Activated CD8-positive, alpha-beta memory T cell treated with anti-CD3 and anti-CD28 coated beads, Interleukin-2, amount 10 ng/mL, durations not matched to agents 7 days and 5 days (primary cell): Measurements from ENCODE around the gene CCDC12. TPM values are rescaled to one million over a fixed set of nuclear protein-coding genes. Genes with fewer than 3 reads are reported as not detected.

Experiments used
- ATAC-seq: fragments of 150-1000 bp; cut with Tn5 transposase; one replicate; pipeline ENCODE4 v1.10.0; 2021; ENCODE audit warnings: moderate library complexity
- CTCF ChIA-PET: fragments of 350-600 bp; sonication (Branson Sonifier 250); formaldehyde crosslinking; loops from one replicate; lab custom pipeline; 2021; ENCODE audit warnings: antibody characterized with exemption; lab: Charles Lee
- DNase-seq: peaks from one replicate; pipeline ENCODE4 v3.0.0-alpha.2; 2020
- H3K27ac Mint-ChIP-seq: one replicate; pipeline ENCODE4 v1.8.0; 2021; ENCODE audit warnings: mild to moderate bottlenecking, mixed read lengths
- H3K27me3 Mint-ChIP-seq: one replicate; pipeline ENCODE4 v1.8.0; 2021; ENCODE audit warnings: mixed read lengths
- H3K36me3 Mint-ChIP-seq: one replicate; pipeline ENCODE4 v1.8.0; 2021; ENCODE audit warnings: mild to moderate bottlenecking, mixed read lengths
- H3K4me1 Mint-ChIP-seq: one replicate; pipeline ENCODE4 v1.8.0; 2021; ENCODE audit warnings: mixed read lengths
- H3K4me3 Mint-ChIP-seq: one replicate; pipeline ENCODE4 v1.8.0; 2021; ENCODE audit warnings: mild to moderate bottlenecking, moderate library complexity, mixed read lengths
- H3K9me3 Mint-ChIP-seq: one replicate; pipeline ENCODE4 v1.8.0; 2022; ENCODE audit warnings: low read depth, mixed read lengths
- total RNA-seq, 2 experiments: library from RNA; stranded (reverse); gene quantifications; one replicate each; pipeline ENCODE4 v1.2.3, GENCODE V29; 2021

The CCDC12 gene
- total RNA-seq, 2 experiments from 2014 or later = 65.9 to 72.7 TPM

GRCh38 chr3:46908986-46909534, 67.5 kb downstream of the CCDC12 start:
- Mint-ChIP-seq H3K36me3 (peaks cover 2% of the 10 kb centered on the region), H3K27ac (no peak overlapping the region), H3K9me3 (no peaks in the 10 kb centered on the region), H3K27me3 (no peaks in the 10 kb centered on the region), H3K4me3 (no peak overlapping the region), H3K4me1 (peaks cover 22% of the 10 kb centered on the region)
- no peak for ATAC-seq
- CTCF ChIA-PET = interaction anchor here (0.7 to 2.5 kb wide), 47 partner anchors 9 to 472 kb away, joined by 3 to 20 read pairs (median 4); partner anchors contain the start of genes ALS2CL, MYL3, NBEAL2 and PTPN23
- no peak for DNase-seq

- DNase-seq (no peak), ATAC-seq (no peak)
- H3K27ac Mint-ChIP-seq = no peak overlapping the region
- peaks cover 17% of the 10 kb centered on the region for H3K4me1 Mint-ChIP-seq
- CTCF ChIA-PET = interaction anchor here (1.0 to 2.5 kb wide), 18 partner anchors 8 to 472 kb away, joined by 3 to 20 read pairs (median 4); partner anchors contain the start of genes ALS2CL, NBEAL2 and PTPN23
- H3K4me3 Mint-ChIP-seq = no peak overlapping the region
- H3K9me3 Mint-ChIP-seq = no peaks in the 10 kb centered on the region
- no peaks in the 10 kb centered on the region for H3K27me3 Mint-ChIP-seq
- peaks cover 2% of the 10 kb centered on the region for H3K36me3 Mint-ChIP-seq
These were observed 68.1 kb downstream of the CCDC12 start for GRCh38 chr3:46908294-46908985.

- H3K4me1 Mint-ChIP-seq = peaks cover 14% of the 10 kb centered on the region
- CTCF ChIA-PET = interaction anchor here (2.1 to 2.5 kb wide), 4 partner anchors 7 to 72 kb away, joined by 6 to 18 read pairs (median 14); partner anchors contain the start of gene NBEAL2
These were observed 68.6 kb downstream of the CCDC12 start for GRCh38 chr3:46907960-46908293.

DNA sequence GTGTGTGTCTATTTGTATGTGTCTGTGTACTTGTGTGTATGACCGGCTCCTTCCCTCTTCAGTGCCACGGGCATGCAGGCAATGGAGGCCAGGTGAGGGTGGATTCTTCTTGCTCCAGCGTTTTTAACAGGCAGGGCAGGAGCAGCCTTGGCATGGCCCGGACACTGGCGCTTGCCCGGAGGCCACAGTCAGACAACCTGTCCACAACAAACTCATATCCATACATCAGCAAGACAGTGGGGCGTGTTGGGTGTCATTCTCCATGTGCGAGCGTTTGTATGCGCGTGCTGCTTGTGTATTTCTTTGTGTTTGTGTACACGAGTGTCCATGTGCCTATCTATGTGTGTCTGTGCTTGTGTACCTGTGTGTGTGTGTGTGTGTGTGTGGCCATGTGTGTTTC, 69.3 kb downstream of the CCDC12 start:
- Mint-ChIP-seq H3K4me3 (no peak overlapping the region), H3K27ac (no peak overlapping the region), H3K36me3 (peaks cover 1% of the 10 kb centered on the region), H3K9me3 (no peaks in the 10 kb centered on the region), H3K4me1 (peaks cover 9% of the 10 kb centered on the region), H3K27me3 (no peaks in the 10 kb centered on the region)
- ATAC-seq = no peak
- CTCF ChIA-PET = no interaction called here
- no peak for DNase-seq

More at GRCh38 chr3:46907960-46908293, 68.6 kb downstream of the CCDC12 start:
- Mint-ChIP-seq H3K4me3 (no peak overlapping the region), H3K36me3 (peaks cover 2% of the 10 kb centered on the region), H3K27ac (no peak overlapping the region), H3K9me3 (no peaks in the 10 kb centered on the region), H3K27me3 (no peaks in the 10 kb centered on the region)
- ATAC-seq (no peak), DNase-seq (no peak)

DNA sequence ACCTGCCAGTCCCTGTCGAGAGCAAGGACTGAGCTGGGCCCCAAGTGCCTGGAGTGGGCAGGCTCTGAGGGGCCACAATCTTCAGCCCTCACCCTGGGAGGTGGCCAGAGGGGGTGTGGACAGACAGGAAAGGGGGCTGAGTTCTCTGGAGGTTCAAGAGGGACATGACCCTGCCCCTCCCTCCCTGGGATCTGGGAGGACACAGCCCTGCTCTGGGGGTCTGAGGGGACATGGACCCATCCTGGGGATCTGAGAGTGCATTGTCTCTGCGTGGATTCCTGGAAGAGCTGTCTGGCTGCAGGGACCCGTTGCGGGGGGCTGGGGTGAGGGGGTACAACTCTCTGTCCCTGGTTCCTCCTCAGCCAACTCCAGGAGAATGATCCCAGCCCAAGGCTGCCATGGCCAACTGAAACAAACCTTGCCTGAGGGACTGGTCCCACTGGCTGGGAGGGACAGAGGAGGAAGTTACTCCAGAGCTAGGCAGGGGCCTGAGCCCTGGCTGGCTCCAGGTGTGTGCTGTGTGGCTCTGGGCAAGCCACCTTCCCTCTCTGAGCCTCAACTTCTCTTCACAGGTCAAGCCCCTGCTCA, 70.0 kb downstream of the CCDC12 start:
- no peak for ATAC-seq
- DNase-seq = no peak
- no peaks in the 10 kb centered on the region for H3K27me3 Mint-ChIP-seq
- peaks cover 8% of the 10 kb centered on the region for H3K4me1 Mint-ChIP-seq
- CTCF ChIA-PET = interaction anchor here (1.0 to 1.2 kb wide), 2 partner anchors 9 to 11 kb away, joined by 3 read pairs; no protein-coding TSS in a partner anchor
- no peak overlapping the region for H3K4me3 Mint-ChIP-seq
- H3K9me3 Mint-ChIP-seq = no peaks in the 10 kb centered on the region
- H3K27ac Mint-ChIP-seq = no peak overlapping the region
- no peaks in the 10 kb centered on the region for H3K36me3 Mint-ChIP-seq

GRCh38 chr3:46905661-46906451, 70.7 kb downstream of the CCDC12 start:
- no peaks in the 10 kb centered on the region for H3K27me3 Mint-ChIP-seq
- no peaks in the 10 kb centered on the region for H3K36me3 Mint-ChIP-seq
- H3K27ac Mint-ChIP-seq = no peak overlapping the region
- CTCF ChIA-PET = interaction anchor here (0.9 to 1.2 kb wide), 3 partner anchors 8 to 10 kb away, joined by 3 read pairs; no protein-coding TSS in a partner anchor
- DNase-seq (no peak), ATAC-seq (no peak)
- no peaks in the 10 kb centered on the region for H3K9me3 Mint-ChIP-seq
- H3K4me3 Mint-ChIP-seq = no peak overlapping the region
- peaks cover 8% of the 10 kb centered on the region for H3K4me1 Mint-ChIP-seq

DNA sequence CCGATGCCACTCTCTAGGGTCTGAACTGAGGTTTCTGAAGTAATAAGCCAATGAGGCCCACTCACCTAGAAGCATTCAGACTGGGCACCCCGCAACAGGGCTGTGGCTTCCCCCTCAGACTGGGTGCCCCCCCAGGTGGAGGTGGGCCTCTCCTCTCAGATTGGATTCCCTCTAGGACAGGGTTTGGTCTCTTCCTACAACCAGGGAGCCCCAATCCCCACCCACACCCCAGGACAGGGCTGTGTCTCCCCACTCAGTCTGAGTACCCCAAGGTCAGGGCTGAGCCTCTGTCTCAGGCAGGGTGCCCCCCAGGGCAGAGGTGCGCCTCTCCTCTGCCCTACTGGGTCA, 71.4 kb downstream of the CCDC12 start:
- ATAC-seq (no peak), DNase-seq (no peak)
- Mint-ChIP-seq H3K36me3 (no peaks in the 10 kb centered on the region), H3K4me1 (peaks cover 8% of the 10 kb centered on the region), H3K4me3 (no peak overlapping the region), H3K9me3 (no peaks in the 10 kb centered on the region), H3K27me3 (no peaks in the 10 kb centered on the region), H3K27ac (no peak overlapping the region)
- CTCF ChIA-PET = interaction anchor here (0.9 kb wide), 1 partner anchor 9 kb away, joined by 3 read pairs; no protein-coding TSS in a partner anchor

GRCh38 chr3:46904303-46905212, 72.0 kb downstream of the CCDC12 start:
- DNase-seq (no peak), ATAC-seq (no peak)
- Mint-ChIP-seq H3K27ac (no peak overlapping the region), H3K4me3 (no peak overlapping the region), H3K27me3 (no peaks in the 10 kb centered on the region), H3K9me3 (no peaks in the 10 kb centered on the region), H3K4me1 (peaks cover 6% of the 10 kb centered on the region), H3K36me3 (no peaks in the 10 kb centered on the region)
- CTCF ChIA-PET = interaction anchor here (0.9 kb wide), 1 partner anchor 9 kb away, joined by 3 read pairs; no protein-coding TSS in a partner anchor

DNA sequence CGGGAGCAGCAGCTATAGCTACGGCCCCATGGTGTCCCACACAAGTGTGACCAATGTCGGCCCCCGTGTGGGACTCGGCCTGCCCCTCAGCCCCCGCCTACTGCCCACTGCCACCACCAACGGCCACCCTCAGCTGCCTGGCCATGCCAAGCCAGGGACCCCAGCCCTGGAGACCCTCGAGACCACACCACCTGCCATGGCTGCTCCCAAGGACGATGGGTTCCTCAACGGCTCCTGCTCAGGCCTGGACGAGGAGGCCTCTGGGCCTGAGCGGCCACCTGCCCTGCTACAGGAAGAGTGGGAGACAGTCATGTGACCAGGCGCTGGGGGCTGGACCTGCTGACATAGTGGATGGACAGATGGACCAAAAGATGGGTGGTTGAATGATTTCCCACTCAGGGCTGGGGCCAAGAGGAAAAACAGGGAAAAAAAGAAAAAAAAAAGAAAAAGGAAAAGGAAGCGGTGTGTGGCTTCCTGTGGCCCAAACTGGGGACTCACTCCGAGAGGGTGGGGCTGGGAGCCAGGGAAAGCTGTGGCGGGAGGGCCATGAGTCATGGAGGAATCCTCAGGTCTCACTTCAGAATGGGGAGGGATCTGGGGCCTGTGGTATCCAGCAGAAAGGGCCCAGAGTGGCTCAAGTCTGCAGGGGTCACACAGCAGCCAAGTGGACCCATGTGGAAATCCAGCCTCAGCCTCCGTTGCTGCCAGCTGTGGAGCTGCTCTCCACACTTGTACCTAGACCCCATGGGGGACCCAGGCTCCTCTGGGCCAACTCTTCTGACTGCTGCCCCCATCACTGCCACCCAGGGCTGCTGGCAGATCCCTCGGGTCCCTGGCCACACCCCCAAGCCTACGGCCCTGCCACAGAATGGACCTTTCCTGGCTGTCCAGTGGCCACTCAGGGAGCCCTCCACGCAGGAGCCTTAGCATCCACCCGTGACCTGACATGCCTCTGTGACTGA, 72.9 kb downstream of the CCDC12 start:
- ATAC-seq (no peak), DNase-seq (no peak)
- no peaks in the 10 kb centered on the region for H3K36me3 Mint-ChIP-seq
- H3K4me3 Mint-ChIP-seq = no peak overlapping the region
- H3K27me3 Mint-ChIP-seq = peaks cover 8% of the 10 kb centered on the region
- H3K9me3 Mint-ChIP-seq = no peaks in the 10 kb centered on the region
- CTCF ChIA-PET = no interaction called here
- H3K4me1 Mint-ChIP-seq = peaks cover 6% of the 10 kb centered on the region
- H3K27ac Mint-ChIP-seq = no peak overlapping the region

GRCh38 chr3:46902188-46902631, 74.3 kb downstream of the CCDC12 start:
- CTCF ChIA-PET = interaction anchor here (1.1 to 1.4 kb wide), 2 partner anchors 9 to 35 kb away, joined by 3 read pairs; no protein-coding TSS in a partner anchor
- Mint-ChIP-seq H3K9me3 (no peaks in the 10 kb centered on the region), H3K4me3 (no peak overlapping the region), H3K4me1 (peaks cover 11% of the 10 kb centered on the region), H3K27ac (no peak overlapping the region), H3K27me3 (peaks cover 11% of the 10 kb centered on the region), H3K36me3 (no peaks in the 10 kb centered on the region)
- DNase-seq = no peak
- no peak for ATAC-seq

DNA sequence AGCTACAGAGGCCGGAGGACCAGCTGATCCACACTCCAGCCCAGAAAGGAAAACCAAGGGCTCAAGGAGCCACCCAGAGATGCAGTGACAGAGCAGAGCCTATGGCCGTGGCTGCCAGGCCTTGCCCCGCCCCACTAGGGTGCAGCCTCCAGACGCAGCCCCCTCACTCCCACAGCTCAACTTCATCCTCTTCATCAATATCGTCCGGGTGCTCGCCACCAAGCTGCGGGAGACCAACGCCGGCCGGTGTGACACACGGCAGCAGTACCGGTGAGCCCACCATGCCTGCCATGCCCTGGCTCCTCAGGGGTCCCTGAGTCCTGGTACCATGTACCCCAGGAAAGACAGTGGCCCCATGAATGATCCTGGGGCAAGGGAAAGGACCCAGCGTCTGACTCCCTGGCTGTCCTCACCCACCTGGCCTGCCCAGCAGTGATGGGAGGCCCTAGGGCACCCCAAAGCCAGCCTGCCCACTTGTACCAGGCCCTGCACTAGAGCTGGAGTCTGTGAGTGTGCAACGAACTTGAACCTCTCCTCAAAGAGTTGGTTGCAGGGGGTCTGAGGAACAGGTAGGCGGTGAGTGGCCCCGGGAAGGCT, 74.9 kb downstream of the CCDC12 start:
- Mint-ChIP-seq H3K27ac (no peak overlapping the region), H3K4me1 (peaks cover 11% of the 10 kb centered on the region), H3K4me3 (no peak overlapping the region), H3K9me3 (no peaks in the 10 kb centered on the region), H3K27me3 (peaks cover 11% of the 10 kb centered on the region), H3K36me3 (no peaks in the 10 kb centered on the region)
- ATAC-seq = no peak
- CTCF ChIA-PET = interaction anchor here (1.1 to 2.4 kb wide), 3 partner anchors 7 to 35 kb away, joined by 3 to 18 read pairs (median 3); no protein-coding TSS in a partner anchor
- DNase-seq = no peak
